HL-60/S4 treated with retinoic acid at 250 ng/mL for 4 days and 3 days (cell line): Measurements from ENCODE around the gene PXMP4.

Experiments used
- in situ Hi-C: fragments of 300-500 bp; cut with MboI; formaldehyde crosslinking; loops from 2 replicates; pipeline ENCODE4 v1.7.0; 2022; ENCODE audit warnings: low sequenced_read_pairs

PXMP4 gene

GRCh38 chr20:33670715-33671499 is 49.2 kb downstream of the PXMP4 start:
- in situ Hi-C loops, result no loop called here

- in situ Hi-C loops, result loop anchor here (10.0 kb wide), 1 partner anchor 215 kb away; no protein-coding TSS in a partner anchor
Observed at GRCh38 chr20:33669873-33670640, 50.1 kb downstream of the PXMP4 start.

- in situ Hi-C loops, result loop anchor here (10.0 kb wide), 1 partner anchor 214 kb away; no protein-coding TSS in a partner anchor
Observed at GRCh38 chr20:33669224-33669623, 50.9 kb downstream of the PXMP4 start.

- in situ Hi-C loops, result loop anchor here (10.0 kb wide), 1 partner anchor 214 kb away; no protein-coding TSS in a partner anchor
Observed at GRCh38 chr20:33668466-33669155, 51.5 kb downstream of the PXMP4 start.

- in situ Hi-C loops, result loop anchor here (10.0 kb wide), 1 partner anchor 213 kb away; no protein-coding TSS in a partner anchor
Observed at GRCh38 chr20:33667676-33668465, 52.2 kb downstream of the PXMP4 start.

GRCh38 chr20:33667245-33667675 is 52.9 kb downstream of the PXMP4 start:
- in situ Hi-C loops, result loop anchor here (10.0 kb wide), 1 partner anchor 212 kb away; no protein-coding TSS in a partner anchor

- in situ Hi-C loops, result loop anchor here (10.0 kb wide), 1 partner anchor 212 kb away; no protein-coding TSS in a partner anchor
Observed at GRCh38 chr20:33666293-33667244, 53.5 kb downstream of the PXMP4 start, which contains the start of gene ACTL10. Gene ACTL10, plus strand, starts transcription at chr20:33666943. Its CDS starts 555 bp downstream, at chr20:33667498.

- in situ Hi-C loops, result loop anchor here (10.0 kb wide), 1 partner anchor 210 kb away; no protein-coding TSS in a partner anchor
Observed at GRCh38 chr20:33664762-33665144, 55.4 kb downstream of the PXMP4 start.

GRCh38 chr20:33664085-33664761 is 55.9 kb downstream of the PXMP4 start:
- in situ Hi-C loops, result loop anchor here (10.0 kb wide), 1 partner anchor 209 kb away; no protein-coding TSS in a partner anchor

- in situ Hi-C loops, result loop anchor here (10.0 kb wide), 1 partner anchor 209 kb away; no protein-coding TSS in a partner anchor
Observed at GRCh38 chr20:33663161-33664084, 56.7 kb downstream of the PXMP4 start.

GRCh38 chr20:33662172-33662571 is 57.9 kb downstream of the PXMP4 start, which contains the start of gene C20orf144:
Gene C20orf144, plus strand, starts transcription at chr20:33662327. Its CDS starts 19 bp downstream, at chr20:33662346.
- in situ Hi-C loops, result loop anchor here (10.0 kb wide), 1 partner anchor 207 kb away; no protein-coding TSS in a partner anchor

GRCh38 chr20:33660685-33661058 is 59.4 kb downstream of the PXMP4 start:
- in situ Hi-C loops, result loop anchor here (10.0 kb wide), 1 partner anchor 206 kb away; no protein-coding TSS in a partner anchor

- in situ Hi-C loops, result loop anchor here (10.0 kb wide), 1 partner anchor 205 kb away; no protein-coding TSS in a partner anchor
Observed at GRCh38 chr20:33660035-33660684, 60.0 kb downstream of the PXMP4 start.

GRCh38 chr20:33659341-33660034 is 60.6 kb downstream of the PXMP4 start:
- in situ Hi-C loops, result loop anchor here (10.0 kb wide), 1 partner anchor 205 kb away; no protein-coding TSS in a partner anchor

- in situ Hi-C loops, result no loop called here
Observed at GRCh38 chr20:33658929-33659328, 61.2 kb downstream of the PXMP4 start.

- in situ Hi-C loops, result no loop called here
Observed at GRCh38 chr20:33658510-33658909, 61.6 kb downstream of the PXMP4 start.
